Astrocyte (in vitro differentiated cells and primary cell): Measurements from ENCODE around the gene FGFR3. TPM values are rescaled to one million over a fixed set of nuclear protein-coding genes. Genes with fewer than 3 reads are reported as not detected.

Source experiments
- DNase-seq: peaks from one replicate; pipeline ENCODE4 v3.0.0-alpha.2; 2010; ENCODE audit warnings: low read depth
- FAIRE-seq: peaks from 2 replicates; lab custom pipeline; 2011; peaks lifted over from hg19 to GRCh38; lab: Jason Lieb, UNC
- H2AFZ ChIP-seq: 2 replicates; pipeline ENCODE4 v1.6.0; 2012; ENCODE audit warnings: low read depth, low read length, inconsistent platforms
- H3K27ac ChIP-seq: 2 replicates; pipeline ENCODE4 v1.5.1; 2011; ENCODE audit warnings: low read depth, low read length, inconsistent platforms
- H3K27me3 ChIP-seq: 2 replicates; pipeline ENCODE4 v1.6.0; 2011; ENCODE audit warnings: low read length, inconsistent platforms; ENCODE audit not compliant: insufficient read depth
- H3K36me3 ChIP-seq: 2 replicates; pipeline ENCODE4 v1.5.1; 2011; ENCODE audit warnings: low read length, inconsistent platforms; ENCODE audit not compliant: insufficient read depth
- H3K4me1 ChIP-seq: 2 replicates; pipeline ENCODE4 v1.5.1; 2011; ENCODE audit warnings: low read length, inconsistent platforms; ENCODE audit not compliant: insufficient read depth
- H3K4me2 ChIP-seq: 2 replicates; pipeline ENCODE4 v1.6.0; 2012; ENCODE audit warnings: low read length, inconsistent platforms
- H3K4me3 ChIP-seq: 2 replicates; pipeline ENCODE4 v1.5.1; 2011; ENCODE audit warnings: low read depth, mild to moderate bottlenecking, low read length, inconsistent platforms; ENCODE audit not compliant: insufficient read depth
- H3K79me2 ChIP-seq: 2 replicates; pipeline ENCODE4 v1.6.0; 2012; ENCODE audit warnings: mild to moderate bottlenecking, low read length, inconsistent platforms; ENCODE audit not compliant: insufficient read depth
- H3K9ac ChIP-seq: 2 replicates; pipeline ENCODE4 v1.6.0; 2012; ENCODE audit warnings: mild to moderate bottlenecking, low read length, inconsistent platforms
- H3K9me3 ChIP-seq: 2 replicates; pipeline ENCODE4 v1.5.1; 2012; ENCODE audit warnings: low read depth, mild to moderate bottlenecking, low read length, inconsistent platforms; ENCODE audit not compliant: insufficient read depth
- H4K20me1 ChIP-seq: 2 replicates; pipeline ENCODE4 v1.6.0; 2012; ENCODE audit warnings: low read length, inconsistent platforms; ENCODE audit not compliant: insufficient read depth
- H3K27ac Mint-ChIP-seq: one replicate; pipeline ENCODE4 v1.8.0; 2021; ENCODE audit warnings: mild to moderate bottlenecking, mixed read lengths; ENCODE audit not compliant: unreplicated experiment
- H3K27me3 Mint-ChIP-seq: one replicate; pipeline ENCODE4 v1.8.0; 2021; ENCODE audit warnings: low read depth, mixed read lengths; ENCODE audit not compliant: unreplicated experiment
- H3K36me3 Mint-ChIP-seq: one replicate; pipeline ENCODE4 v1.8.0; 2021; ENCODE audit warnings: low read depth, mixed read lengths; ENCODE audit not compliant: unreplicated experiment
- H3K4me1 Mint-ChIP-seq: one replicate; pipeline ENCODE4 v1.8.0; 2021; ENCODE audit warnings: low read depth, mixed read lengths; ENCODE audit not compliant: unreplicated experiment
- H3K4me3 Mint-ChIP-seq: one replicate; pipeline ENCODE4 v1.8.0; 2021; ENCODE audit warnings: mild to moderate bottlenecking, moderate library complexity, mixed read lengths; ENCODE audit not compliant: unreplicated experiment
- H3K9me3 Mint-ChIP-seq: one replicate; pipeline ENCODE4 v1.8.0; 2021; ENCODE audit warnings: mild to moderate bottlenecking, mixed read lengths; ENCODE audit not compliant: unreplicated experiment
- CTCF ChIP-seq: IDR thresholded peaks from 2 replicates; pipeline ENCODE4 v1.5.1; 2011; ENCODE audit warnings: low read depth, mild to moderate bottlenecking, inconsistent platforms, low read length, moderate library complexity; ENCODE audit not compliant: insufficient read depth
- EZH2 ChIP-seq: IDR thresholded peaks from 2 replicates; pipeline ENCODE4 v1.6.1; 2012; ENCODE audit warnings: mild to moderate bottlenecking, low read length, inconsistent platforms; ENCODE audit not compliant: insufficient read depth
- total RNA-seq: library from RNA; stranded (reverse); gene quantifications from 2 replicates; pipeline ENCODE4 v1.2.1, GENCODE V29; 2021

FGFR3 gene
- total RNA-seq, 1 donor from 2014 or later = 3.9 TPM

GRCh38 chr4:1788254-1788973 is 4.7 kb upstream of the FGFR3 start:
- H3K4me2 ChIP-seq = no peak overlapping the region
- no peaks in the 10 kb centered on the region for H3K4me1 ChIP-seq
- H2AFZ ChIP-seq = no peak overlapping the region
- H3K4me3 ChIP-seq = no peak overlapping the region
- H3K27ac ChIP-seq = no peak overlapping the region
- DNase-seq = no peak
- peaks cover 14% of the 10 kb centered on the region for H3K27me3 Mint-ChIP-seq
- H3K4me1 Mint-ChIP-seq = no peaks in the 10 kb centered on the region
- no peaks in the 10 kb centered on the region for H3K9me3 Mint-ChIP-seq
- no peaks in the 10 kb centered on the region for H3K9me3 ChIP-seq
- TF ChIP-seq CTCF (no peak), EZH2 (no peak)
- H4K20me1 ChIP-seq = peaks cover 6% of the 10 kb centered on the region
- H3K9ac ChIP-seq = no peak overlapping the region
- H3K27me3 ChIP-seq = peaks cover 9% of the 10 kb centered on the region
- FAIRE-seq = no peak
- H3K36me3 ChIP-seq = no peaks in the 10 kb centered on the region
- H3K36me3 Mint-ChIP-seq = no peaks in the 10 kb centered on the region
- no peaks in the 10 kb centered on the region for H3K79me2 ChIP-seq
- no peak overlapping the region for H3K27ac Mint-ChIP-seq
- no peak overlapping the region for H3K4me3 Mint-ChIP-seq

- Mint-ChIP-seq H3K4me3 (no peak overlapping the region), H3K27ac (no peak overlapping the region)
These were observed 3.5 kb upstream of the FGFR3 start for GRCh38 chr4:1789552-1789951.

More at GRCh38 chr4:1789552-1789951, 3.5 kb upstream of the FGFR3 start:
- Histone ChIP-seq H3K4me3 (no peak overlapping the region), H3K4me2 (no peak overlapping the region), H3K27ac (no peak overlapping the region), H3K79me2 (no peaks in the 10 kb centered on the region), H3K9me3 (no peaks in the 10 kb centered on the region), H3K4me1 (no peaks in the 10 kb centered on the region), H3K36me3 (no peaks in the 10 kb centered on the region), H3K9ac (no peak overlapping the region), H2AFZ (no peak overlapping the region), H4K20me1 (peaks cover 6% of the 10 kb centered on the region), H3K27me3 (peaks cover 10% of the 10 kb centered on the region)
- peaks cover 14% of the 10 kb centered on the region for H3K27me3 Mint-ChIP-seq
- H3K36me3 Mint-ChIP-seq = no peaks in the 10 kb centered on the region
- TF ChIP-seq CTCF (no peak), EZH2 (no peak)
- no peaks in the 10 kb centered on the region for H3K9me3 Mint-ChIP-seq
- H3K4me1 Mint-ChIP-seq = no peaks in the 10 kb centered on the region
- DNase-seq (no peak), FAIRE-seq (no peak)
